D721Med (cell line): ENCODE data around the gene SP110.

Experiments
- DNase-seq: peaks from one replicate; pipeline ENCODE4 v3.0.0; 2011; ENCODE audit warnings: low spot score; ENCODE audit not compliant: insufficient read length
- FAIRE-seq: peaks from 2 replicates; lab custom pipeline; 2011; peaks lifted over from hg19 to GRCh38; lab: Jason Lieb, UNC
- CTCF ChIP-seq: IDR thresholded peaks from 2 replicates; pipeline ENCODE4 v1.5.1; 2012; ENCODE audit warnings: mild to moderate bottlenecking, control low read depth; ENCODE audit not compliant: insufficient read depth; ENCODE audit errors: missing control alignments

Gene SP110

GRCh38 chr2:230144355-230144754, 75.4 kb downstream of the SP110 start:
- no peak for FAIRE-seq
- no peak for TF ChIP-seq CTCF
- no peak for DNase-seq

GRCh38 chr2:230140667-230141066, 79.1 kb downstream of the SP110 start:
- FAIRE-seq = no peak
- TF ChIP-seq CTCF = no peak

GRCh38 chr2:230137902-230138539, 81.8 kb downstream of the SP110 start:
- no peak for FAIRE-seq
- no peak for DNase-seq
- TF ChIP-seq CTCF = no peak

More at GRCh38 chr2:230140667-230141066, 79.1 kb downstream of the SP110 start:
- DNase-seq = no peak

GRCh38 chr2:230135130-230135525, 84.7 kb downstream of the SP110 start:
- FAIRE-seq (no peak), DNase-seq (no peak)
- no peak for TF ChIP-seq CTCF

GRCh38 chr2:230134496-230135129, 85.2 kb downstream of the SP110 start:
- TF ChIP-seq CTCF = no peak
- DNase-seq = no peak

GRCh38 chr2:230131366-230131765, 88.4 kb downstream of the SP110 start:
- DNase-seq = no peak
- no peak for TF ChIP-seq CTCF
- FAIRE-seq = no peak

More at GRCh38 chr2:230134496-230135129, 85.2 kb downstream of the SP110 start:
- FAIRE-seq = no peak
